A549 (cell line): ENCODE results near the gene IKZF3. TPM values are rescaled to one million over a fixed set of nuclear protein-coding genes. Genes with fewer than 3 reads are reported as not detected.

Experiments used
- ATAC-seq, 2 experiments: fragments of 200-7000 bp in 1 of 2; fragments of >200 bp in 1 of 2; cut with Nextera tagmentation in 1 of 2; cut with Tn5 transposase in 1 of 2; 3 replicates each; pipeline versions ENCODE4 v1.8.0 to v1.9.1; 2018 to 2020; ENCODE audit warnings: mild to moderate bottlenecking in 1 of 2, moderate library complexity in 1 of 2
- CTCF ChIA-PET: fragments of 300-600 bp; sonication (Branson Sonifier 250); formaldehyde crosslinking; extraction: SDS; loops from one replicate; lab custom pipeline; 2021; ENCODE audit warnings: antibody characterized with exemption, inconsistent platforms; lab: Yijun Ruan, JAX
- POLR2A ChIA-PET: fragments of 350-600 bp; formaldehyde crosslinking; extraction: SDS; loops from one replicate; lab custom pipeline; 2021; ENCODE audit warnings: antibody characterized with exemption, inconsistent platforms; lab: Yijun Ruan, JAX
- DNase-seq, 2 experiments: peaks; one replicate each; pipeline versions ENCODE4 v3.0.0 to v3.0.0-alpha.2; 2011 to 2016; ENCODE audit warnings: low read depth in 1 of 2, low spot score in 1 of 2
- FAIRE-seq: peaks from 2 replicates; lab custom pipeline; 2011; peaks lifted over from hg19 to GRCh38; lab: Jason Lieb, UNC
- H3K27ac ChIP-seq, 2 experiments: fragments of >200 bp; sonication (Bioruptor Twin); formaldehyde crosslinking; 3 replicates each; pipeline ENCODE4 v1.5.1; 2016 to 2017
- H3K4me1 ChIP-seq: fragments of >200 bp; sonication (Bioruptor Twin); formaldehyde crosslinking; 3 replicates; pipeline ENCODE4 v1.6.1; 2016
- H3K4me2 ChIP-seq: fragments of >200 bp; sonication (Bioruptor Twin); formaldehyde crosslinking; 3 replicates; pipeline ENCODE4 v1.6.1; 2016
- H3K4me3 ChIP-seq: fragments of >200 bp; sonication (Bioruptor Twin); formaldehyde crosslinking; 3 replicates; pipeline ENCODE4 v1.5.1; 2016
- H3K9me3 ChIP-seq: fragments of >200 bp; sonication (Bioruptor Twin); formaldehyde crosslinking; 3 replicates; pipeline ENCODE4 v1.6.1; 2016
- ATOH8 ChIP-seq: fragments of 250-450 bp; sonication (Bioruptor Pico); IDR thresholded peaks from 2 replicates; pipeline ENCODE4 v1.5.0; 2020; ENCODE audit warnings: low read depth, mild to moderate bottlenecking, moderate library complexity
- BHLHE40 ChIP-seq: IDR thresholded peaks from 2 replicates; pipeline ENCODE4 v1.6.1; 2012; ENCODE audit warnings: low read depth, low read length, inconsistent platforms
- CEBPB ChIP-seq, 2 experiments: fragments of >200 bp in 1 of 2; sonication (Bioruptor Twin) in 1 of 2; formaldehyde crosslinking in 1 of 2; IDR thresholded peaks; 2 replicates each; pipeline ENCODE4 v1.6.1; 2012 to 2016
- CHD2 ChIP-seq: fragments of 150-350 bp; IDR thresholded peaks from 2 replicates; pipeline ENCODE4 v1.6.1; 2014; ENCODE audit warnings: low read length; ENCODE audit not compliant: partially characterized antibody
- CHD4 ChIP-seq: fragments of 200-600 bp; sonication (generic); IDR thresholded peaks from 2 replicates; pipeline ENCODE4 v1.6.1; 2016; ENCODE audit warnings: antibody characterized with exemption, mild to moderate bottlenecking, borderline replicate concordance
- ELK1 ChIP-seq: fragments of 150-350 bp; IDR thresholded peaks from 2 replicates; pipeline ENCODE4 v1.6.1; 2014; ENCODE audit warnings: low read depth, mild to moderate bottlenecking, low read length
- FOSB ChIP-seq: fragments of 250-450 bp; sonication (Bioruptor Pico); IDR thresholded peaks from 2 replicates; pipeline ENCODE4 v1.5.0; 2020; ENCODE audit warnings: mild to moderate bottlenecking, moderate library complexity
- HEYL ChIP-seq: fragments of 250-450 bp; sonication (Bioruptor Pico); IDR thresholded peaks from 2 replicates; pipeline ENCODE4 v1.8.0; 2021; ENCODE audit warnings: mild to moderate bottlenecking, moderate library complexity
- HMGXB4 ChIP-seq: fragments of 250-450 bp; sonication (Bioruptor Pico); IDR thresholded peaks from 2 replicates; pipeline ENCODE4 v1.5.0; 2021; ENCODE audit warnings: mild to moderate bottlenecking, moderate library complexity, borderline replicate concordance
- HOXB5 ChIP-seq: fragments of 250-450 bp; sonication (Bioruptor Pico); IDR thresholded peaks from 2 replicates; pipeline ENCODE4 v1.5.0; 2020; ENCODE audit warnings: mild to moderate bottlenecking, moderate library complexity
- JUNB ChIP-seq: fragments of >200 bp; sonication (Bioruptor Twin); formaldehyde crosslinking; IDR thresholded peaks from 2 replicates; pipeline ENCODE4 v1.6.1; 2016
- KDM5A ChIP-seq: fragments of 200-600 bp; sonication (generic); IDR thresholded peaks from 2 replicates; pipeline ENCODE4 v1.6.1; 2016; ENCODE audit warnings: antibody characterized with exemption, mild to moderate bottlenecking
- MAX ChIP-seq: IDR thresholded peaks from 2 replicates; pipeline ENCODE4 v1.6.1; 2012
- MAZ ChIP-seq: fragments of 150-350 bp; IDR thresholded peaks from 2 replicates; pipeline ENCODE4 v1.6.1; 2014; ENCODE audit warnings: antibody characterized with exemption, low read depth, low read length, borderline replicate concordance
- MYC ChIP-seq: IDR thresholded peaks from 2 replicates; pipeline ENCODE4 v1.6.1; 2012; ENCODE audit warnings: mild to moderate bottlenecking, inconsistent platforms, low read length, improper control_type of control experiment, borderline replicate concordance
- NFE2L2 ChIP-seq: fragments of 150-350 bp; conservative IDR thresholded peaks from 2 replicates; pipeline ENCODE4 v1.6.1; 2014; ENCODE audit warnings: low read length
- REST ChIP-seq: fragments of 200-600 bp; sonication (generic); IDR thresholded peaks from 2 replicates; pipeline ENCODE4 v1.6.1; 2016; ENCODE audit warnings: antibody characterized with exemption, mild to moderate bottlenecking, moderate library complexity
- RFX5 ChIP-seq: fragments of 450-650 bp; IDR thresholded peaks from 2 replicates; pipeline ENCODE4 v1.7.1; 2014; ENCODE audit warnings: antibody characterized with exemption, mild to moderate bottlenecking, moderate library complexity
- ZFP36 ChIP-seq: fragments of 450-650 bp; IDR thresholded peaks from 2 replicates; pipeline ENCODE4 v1.6.1; 2014; ENCODE audit warnings: borderline replicate concordance; ENCODE audit not compliant: partially characterized antibody
- ZNF302 ChIP-seq: fragments of 250-450 bp; sonication (Bioruptor Pico); IDR thresholded peaks from 2 replicates; pipeline ENCODE4 v1.9.0; 2021; ENCODE audit warnings: inconsistent platforms, mild to moderate bottlenecking, moderate library complexity
- WGBS: methylation state at CpG from one replicate; pipeline ENCODE4 v1.1.6; 2017; ENCODE audit errors: missing lambda C conversion rate; 5-methylcytosine and 5-hydroxymethylcytosine counted together
- polyA plus RNA-seq, 4 experiments: library from polyadenylated mRNA; depleted of rRNA in 3 of 4; stranded (reverse); fragments of >200 nt; fragmentation: RNase III in 1 of 4; extraction: RNeasy Plus Mini Kit Qiagen cat#74134 plus additional on column Dnase treatment in 1 of 4; gene quantifications; 2 replicates in 3 of 4; 3 replicates in 1 of 4; pipeline ENCODE4 v1.2.3, GENCODE V29; 2011 to 2017

IKZF3 gene
- polyA plus RNA-seq, 2 of the 4 experiments (the other 2 are of a cell fraction): not detected

GRCh38 chr17:39746145-39746461 lies 118.0 kb downstream of the IKZF3 start:
- ATAC-seq (no peak), FAIRE-seq (no peak), DNase-seq (no peak)
- H3K27ac ChIP-seq: no peak overlapping the region
- H3K4me1 ChIP-seq: peaks cover 20% of the 10 kb centered on the region
- no peak overlapping the region for H3K4me2 ChIP-seq
- no peaks in the 10 kb centered on the region for H3K9me3 ChIP-seq
- TF ChIP-seq ZNF302 (no peak), HOXB5 (CRISPR knock-in tag) (no peak), HEYL (CRISPR knock-in tag) (no peak), REST (no peak), CHD4 (no peak), JUNB (no peak), ATOH8 (no peak), CEBPB (IDR thresholded peaks at IDR 0.05) (no peak)
- WGBS: 96% methylated on average over 7 of the region's 7 CpGs
- no peak overlapping the region for H3K4me3 ChIP-seq
- POLR2A ChIA-PET: no interaction called here
- CTCF ChIA-PET: interaction anchor here (0.9 to 15.6 kb wide), 4 partner anchors 13 to 122 kb away, joined by 3 to 217 read pairs (median 88); partner anchors contain the start of genes MIEN1, PNMT and PPP1R1B

GRCh38 chr17:39745335-39746144 lies 118.6 kb downstream of the IKZF3 start:
- H3K27ac ChIP-seq: no peak overlapping the region
- ATAC-seq (no peak), DNase-seq (no peak), FAIRE-seq (no peak)
- TF ChIP-seq MAX (no peak), CHD2 (no peak), ZFP36 (no peak), RFX5 (no peak), MYC (no peak), NFE2L2 (no peak)
- no peak overlapping the region for H3K4me3 ChIP-seq
- no peak overlapping the region for H3K4me2 ChIP-seq
- CTCF ChIA-PET: interaction anchor here (0.8 to 15.6 kb wide), 7 partner anchors 8 to 122 kb away, joined by 3 to 217 read pairs (median 4); partner anchors contain the start of genes MIEN1, PNMT and PPP1R1B
- H3K9me3 ChIP-seq: no peaks in the 10 kb centered on the region
- peaks cover 21% of the 10 kb centered on the region for H3K4me1 ChIP-seq
- WGBS: 90% methylated on average over 23 of the region's 23 CpGs
- POLR2A ChIA-PET: interaction anchor here (0.6 kb wide), 1 partner anchor 284 kb away, joined by 5 read pairs; no protein-coding TSS in a partner anchor

- no peak overlapping the region for H3K4me3 ChIP-seq
- WGBS: 84% methylated on average over 8 of the region's 8 CpGs
- no peak overlapping the region for H3K4me2 ChIP-seq
- ChIA-PET POLR2A (interaction anchor here (0.6 kb wide), 1 partner anchor 283 kb away, joined by 5 read pairs; no protein-coding TSS in a partner anchor), CTCF (interaction anchor here (0.8 to 15.6 kb wide), 7 partner anchors 8 to 122 kb away, joined by 3 to 171 read pairs (median 4); partner anchors contain the start of genes MIEN1 and PNMT)
- H3K27ac ChIP-seq: no peak overlapping the region
- DNase-seq (no peak), FAIRE-seq (no peak), ATAC-seq (no peak)
- H3K9me3 ChIP-seq: no peaks in the 10 kb centered on the region
- peaks cover 21% of the 10 kb centered on the region for H3K4me1 ChIP-seq
- TF ChIP-seq FOSB (CRISPR knock-in tag) (no peak), REST (no peak), MAZ (no peak), BHLHE40 (no peak), HMGXB4 (no peak), ELK1 (no peak), KDM5A (no peak), CEBPB (IDR thresholded peaks at IDR 0.05) (no peak)
Observed at GRCh38 chr17:39744836-39745215, 119.3 kb downstream of the IKZF3 start.
